ENCODE results near the gene TPSG1.
"Not testable (repeated sequence)": the region's sequence is repeated elsewhere in the genome, so short reads cannot be mapped to it uniquely, and the experiment has no call there.

Gene TPSG1

DNA sequence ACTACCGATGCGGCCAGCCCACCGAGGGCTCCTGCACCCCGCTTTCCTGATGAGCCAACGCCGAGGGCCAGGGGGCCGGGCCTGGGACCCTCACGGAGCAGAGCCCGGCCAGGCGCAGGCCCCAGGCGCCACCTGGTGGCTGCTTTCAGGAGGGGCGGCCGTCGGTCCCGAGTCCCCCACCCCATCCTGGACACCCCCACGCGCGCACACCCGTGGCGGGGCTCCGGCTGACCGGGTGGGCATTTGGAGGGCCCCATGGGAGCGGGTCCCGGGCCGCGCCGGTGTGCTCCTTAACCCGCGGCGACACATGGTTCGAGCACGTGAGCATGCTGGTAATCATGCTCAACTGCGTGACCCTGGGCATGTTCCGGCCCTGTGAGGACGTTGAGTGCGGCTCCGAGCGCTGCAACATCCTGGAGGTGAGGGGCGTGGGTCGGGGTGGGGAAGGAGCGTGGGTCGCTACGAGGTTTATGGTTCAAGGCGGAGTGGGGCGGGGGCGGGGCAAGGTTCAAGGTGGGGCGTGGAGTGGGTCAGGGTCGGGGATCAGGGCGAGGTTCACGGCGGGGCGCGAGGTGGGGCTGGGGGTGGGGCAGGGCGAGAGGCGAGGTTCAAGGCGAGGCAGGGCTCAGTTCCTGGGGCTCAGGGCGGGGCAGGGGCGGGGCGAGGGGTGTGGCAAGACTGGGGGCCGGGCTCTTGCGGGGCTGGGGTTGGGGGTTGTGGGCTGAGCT, 30.2 kb downstream of the TPSG1 start:
- no peak for DNase-seq (ENCODE audit: low read depth)

DNA sequence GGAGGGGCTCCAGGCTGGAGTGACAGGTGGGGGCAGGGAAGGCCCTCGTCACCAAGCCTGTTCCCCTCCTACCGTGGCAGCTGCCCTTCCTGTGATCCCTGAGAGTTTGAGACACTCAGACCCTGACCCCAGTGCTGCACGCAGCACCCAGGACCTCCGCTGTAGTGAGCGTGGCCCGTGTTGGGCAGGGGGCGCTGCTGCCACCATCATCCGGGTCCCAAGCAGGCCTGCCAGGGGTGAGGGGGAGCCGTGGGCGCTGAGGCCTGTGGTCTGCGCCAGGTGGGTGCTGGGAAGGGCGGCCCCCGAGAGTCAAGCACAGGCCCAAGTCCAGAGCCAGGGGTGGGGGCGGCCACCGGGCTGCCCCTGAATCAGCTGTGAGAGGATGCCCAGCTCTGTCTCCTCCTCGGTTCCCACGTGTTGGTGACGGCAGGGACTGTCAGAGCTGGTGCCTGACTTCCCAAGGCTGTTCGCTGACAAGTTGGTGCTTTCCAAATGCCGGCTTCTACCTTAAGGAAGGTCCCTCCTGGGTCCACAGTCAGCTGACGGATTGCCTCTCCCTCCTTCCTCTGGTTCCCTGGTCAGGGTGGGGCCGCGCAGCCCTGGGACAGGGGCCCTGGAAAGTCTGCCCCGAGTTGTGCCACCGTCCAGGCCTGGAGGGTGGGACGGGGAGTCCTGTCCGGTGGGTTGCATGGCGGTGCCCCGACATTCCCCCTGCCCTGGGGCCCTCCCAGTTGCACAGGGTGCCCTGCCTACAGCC, 31.1 kb downstream of the TPSG1 start:
- no peak for DNase-seq (ENCODE audit: low read depth)

DNA sequence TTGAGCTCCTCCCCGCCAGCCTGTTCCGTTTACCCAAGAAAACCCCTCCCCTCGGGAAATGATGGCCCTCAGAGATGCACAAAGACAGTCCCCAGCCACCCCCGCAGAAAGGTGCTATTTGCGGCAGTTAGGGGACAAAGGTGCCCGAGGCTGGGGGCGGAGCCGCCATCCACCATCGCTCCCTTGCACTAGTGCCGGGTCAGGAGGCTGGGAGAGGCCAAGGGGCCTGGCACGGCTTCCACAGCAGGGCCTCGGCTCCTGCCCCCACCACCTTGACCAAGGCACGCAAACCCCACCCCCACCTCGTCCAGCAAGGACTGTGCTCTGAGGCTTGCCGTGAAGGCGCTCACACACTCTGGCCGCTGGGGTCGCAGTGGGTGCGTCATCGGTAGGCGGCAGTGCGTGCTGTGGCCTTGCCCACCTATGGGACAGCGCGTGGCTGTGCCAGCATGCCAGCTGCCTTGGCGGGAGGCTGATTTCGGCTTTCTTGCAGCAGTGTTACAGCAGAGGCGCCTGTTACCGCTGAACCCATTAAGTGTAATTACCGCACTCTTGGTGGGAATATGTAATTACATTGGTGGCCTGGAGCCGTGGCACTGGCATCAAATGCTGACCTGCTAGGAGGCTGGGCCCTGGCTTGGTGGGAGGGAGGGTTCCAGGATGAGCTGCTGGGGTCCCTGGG, 31.8 kb downstream of the TPSG1 start:
- no peak for DNase-seq (ENCODE audit: low read depth)

DNA sequence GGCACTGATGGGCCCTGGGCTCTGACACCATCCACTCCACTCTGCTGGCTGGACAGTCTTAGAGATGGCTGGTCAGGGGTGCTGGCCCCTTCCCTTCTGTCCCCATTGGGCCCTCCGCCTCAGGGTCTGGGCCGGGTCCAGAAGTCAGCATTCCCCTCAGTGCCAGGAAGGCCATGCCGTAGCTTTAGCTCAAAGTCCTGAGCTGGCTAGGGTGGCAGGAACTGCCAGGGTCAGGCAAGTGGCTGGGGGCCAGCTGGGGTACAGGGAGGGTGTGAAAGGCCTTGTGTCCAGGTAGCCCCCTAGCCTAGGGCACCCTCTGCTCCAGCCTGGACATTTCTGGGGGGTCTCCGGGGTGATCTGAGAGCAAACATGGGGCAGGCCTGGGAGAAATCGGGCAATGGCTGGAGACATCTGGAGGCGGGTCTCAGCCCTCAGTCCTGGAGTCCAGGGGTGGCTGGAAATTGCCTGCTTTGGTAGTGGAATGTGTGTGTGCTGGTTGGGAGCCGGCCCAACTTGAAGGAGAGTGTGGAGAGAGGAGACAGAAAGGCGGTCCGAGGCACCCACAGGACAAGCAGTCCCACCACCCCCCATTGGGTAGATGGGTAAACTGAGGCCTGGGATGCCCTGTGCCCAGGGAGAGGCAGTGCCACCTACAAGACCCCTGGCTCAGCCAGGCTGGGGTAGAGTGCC, 32.5 kb downstream of the TPSG1 start:
- DNase-seq (ENCODE audit: low read depth) = no peak

DNA sequence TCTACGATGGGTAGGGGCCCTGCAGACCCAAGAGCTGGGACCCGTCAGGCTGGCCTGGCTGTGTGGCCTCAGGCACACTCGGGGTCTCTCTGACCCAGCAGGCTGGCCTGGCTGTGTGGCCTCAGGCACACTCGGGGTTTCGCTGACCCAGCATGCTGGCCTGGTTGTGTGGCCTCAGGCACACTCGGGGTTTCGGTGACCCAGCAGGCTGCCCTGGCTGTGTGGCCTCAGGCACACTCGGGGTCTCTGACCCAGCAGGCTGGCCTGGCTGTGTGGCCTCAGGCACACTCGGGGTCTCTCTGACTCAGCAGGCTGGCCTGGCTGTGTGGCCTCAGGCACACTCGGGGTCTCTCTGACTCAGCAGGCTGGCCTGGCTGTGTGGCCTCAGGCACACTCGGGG, 34.3 kb downstream of the TPSG1 start:
- DNase-seq (ENCODE audit: low read depth) = not testable (repeated sequence)

DNA sequence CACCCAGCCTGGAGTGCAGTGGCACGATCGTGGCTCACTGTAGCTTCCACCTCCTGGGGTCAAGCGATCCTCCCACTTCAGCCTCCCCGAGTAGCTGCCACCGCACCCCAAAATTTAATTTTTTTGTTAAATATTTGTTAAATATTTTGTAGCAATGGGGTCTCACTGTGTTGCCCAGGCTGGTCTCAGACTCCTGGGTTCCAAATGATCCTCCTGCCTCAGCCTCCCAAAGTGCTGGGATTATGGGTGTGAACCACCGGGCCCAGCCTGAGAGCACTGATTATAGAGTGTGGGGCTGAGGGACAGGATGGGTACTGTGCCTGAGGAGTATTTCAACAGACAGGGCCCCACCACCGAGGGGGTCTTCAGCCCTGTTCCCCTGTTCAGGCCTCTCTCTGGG, 35.6 kb downstream of the TPSG1 start:
- no peak for DNase-seq (ENCODE audit: low read depth)

DNA sequence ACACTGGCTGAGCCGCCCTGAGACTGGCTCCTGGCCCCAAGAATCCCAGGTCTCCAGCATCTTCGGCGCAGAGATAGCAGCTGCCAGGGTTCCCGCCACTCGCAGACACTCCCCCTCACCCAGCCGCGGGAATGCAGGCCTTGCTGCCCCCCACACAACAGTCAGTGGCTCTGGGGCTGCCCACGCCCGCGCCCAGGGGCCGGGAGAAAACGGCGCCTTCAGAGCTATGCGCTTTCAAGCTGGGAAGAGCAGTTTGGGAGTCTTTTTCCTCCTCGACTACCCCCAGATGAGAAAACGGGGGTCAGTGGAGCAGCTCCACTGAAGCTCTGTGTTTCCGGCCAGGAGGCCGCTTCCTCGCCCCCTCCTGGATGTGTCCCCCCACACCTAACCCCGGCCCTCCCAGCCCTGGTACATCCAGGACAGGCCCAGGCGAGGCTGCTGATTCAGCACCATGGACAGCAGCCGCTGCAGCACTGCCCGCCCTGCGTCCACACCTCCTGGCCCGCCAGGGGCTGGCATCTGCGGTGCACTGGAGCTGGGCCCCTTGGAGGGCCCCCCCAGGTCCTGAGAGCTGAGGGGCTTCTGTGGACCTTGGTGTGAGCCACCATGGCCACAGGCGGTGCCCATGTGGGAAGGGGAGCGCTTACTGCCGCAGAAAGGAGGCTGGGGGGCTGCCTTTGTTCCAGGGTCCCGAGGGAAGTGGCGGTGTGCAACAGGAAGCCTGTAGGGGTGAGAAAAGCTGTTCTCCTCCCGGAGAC, 36.5 kb downstream of the TPSG1 start:
- no peak for DNase-seq (ENCODE audit: low read depth)

DNA sequence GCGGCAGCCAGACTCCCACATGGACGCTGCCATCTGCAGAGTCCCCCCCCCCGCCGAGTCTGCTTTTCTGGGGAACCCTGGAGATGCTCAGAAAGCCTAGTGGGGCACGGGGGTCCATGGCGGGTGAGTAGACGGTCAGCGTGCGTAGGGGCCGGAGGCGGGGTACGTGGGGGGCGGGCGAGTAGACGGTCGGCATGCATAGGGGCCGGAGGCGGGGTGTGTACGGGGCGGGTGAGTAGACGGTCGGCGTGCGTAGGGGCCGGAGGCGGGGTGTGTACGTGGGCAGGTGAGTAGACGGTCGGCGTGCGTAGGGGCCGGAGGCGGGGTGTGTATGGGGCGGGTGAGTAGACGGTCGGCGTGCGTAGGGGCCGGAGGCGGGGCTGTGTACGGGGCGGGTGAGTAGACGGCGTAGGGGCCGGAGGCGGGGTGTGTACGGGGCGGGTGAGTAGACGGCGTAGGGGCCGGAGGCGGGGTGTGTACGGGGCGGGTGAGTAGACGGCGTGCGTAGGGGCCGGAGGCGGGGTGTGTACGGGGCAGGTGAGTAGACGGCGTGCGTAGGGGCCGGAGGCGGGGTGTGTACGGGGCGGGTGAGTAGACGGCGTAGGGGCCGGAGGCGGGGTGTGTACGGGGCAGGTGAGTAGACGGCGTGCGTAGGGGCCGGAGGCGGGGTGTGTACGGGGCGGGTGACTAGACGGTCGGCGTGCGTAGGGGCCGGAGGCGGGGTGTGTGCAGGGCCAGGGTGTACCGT, 39.4 kb downstream of the TPSG1 start:
- DNase-seq (ENCODE audit: low read depth) = not testable (repeated sequence)

DNA sequence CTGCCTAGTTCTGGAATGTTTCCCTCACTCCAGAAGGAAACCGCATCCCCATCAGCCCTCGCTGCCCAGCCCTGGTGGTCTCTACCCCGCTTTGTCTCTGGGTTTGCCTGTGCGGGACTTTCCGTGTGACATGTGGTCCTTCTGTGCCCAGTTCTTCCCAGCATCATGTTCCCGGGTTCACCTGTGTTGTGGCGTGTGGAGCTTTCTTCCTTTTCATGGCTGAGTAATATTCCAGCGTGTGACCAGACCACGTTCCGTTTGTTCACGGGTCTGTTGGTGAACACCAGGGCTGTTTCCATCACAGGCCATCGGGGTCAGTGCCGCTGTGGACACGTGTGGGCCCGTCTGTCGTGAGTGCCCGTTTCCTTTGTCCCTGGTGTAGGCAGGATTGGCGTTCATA, 40.1 kb downstream of the TPSG1 start:
- no peak for DNase-seq (ENCODE audit: low read depth)

DNA sequence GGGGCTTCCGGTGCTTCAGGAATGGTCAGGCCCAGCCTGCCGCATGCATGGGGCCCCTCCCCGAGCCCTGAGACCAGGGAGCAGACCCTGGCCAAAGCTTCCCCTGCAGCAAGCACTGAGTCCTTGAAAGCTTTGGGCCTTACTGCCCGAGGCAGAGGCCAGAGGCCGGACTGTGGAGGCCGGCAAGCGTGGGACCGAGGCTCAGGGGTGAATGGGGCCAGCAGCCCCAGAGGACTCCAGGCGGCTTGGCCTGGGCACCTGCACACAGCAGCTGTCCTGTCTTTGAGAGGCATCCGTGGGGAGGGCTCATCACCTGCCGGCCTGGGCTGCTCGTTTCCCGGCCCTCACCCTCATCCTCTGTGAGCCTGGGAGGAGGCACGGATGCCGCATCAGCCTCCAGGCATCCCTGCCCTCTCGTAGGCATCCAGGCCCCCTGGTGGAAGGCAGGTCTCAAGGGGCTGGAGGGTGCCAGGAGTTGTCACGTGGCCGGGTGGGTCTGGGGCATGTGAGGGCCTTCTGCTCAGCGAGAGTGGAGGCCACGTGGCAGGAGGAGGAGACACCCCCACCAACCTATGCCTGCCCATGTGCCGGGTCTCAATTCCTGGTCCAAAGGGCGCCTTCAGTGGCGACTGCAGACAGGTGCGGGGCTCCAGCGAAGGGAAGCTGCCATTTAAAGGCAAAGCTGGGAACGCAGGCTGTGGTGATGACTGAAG, 40.8 kb downstream of the TPSG1 start:
- DNase-seq (ENCODE audit: low read depth) = no peak

DNA sequence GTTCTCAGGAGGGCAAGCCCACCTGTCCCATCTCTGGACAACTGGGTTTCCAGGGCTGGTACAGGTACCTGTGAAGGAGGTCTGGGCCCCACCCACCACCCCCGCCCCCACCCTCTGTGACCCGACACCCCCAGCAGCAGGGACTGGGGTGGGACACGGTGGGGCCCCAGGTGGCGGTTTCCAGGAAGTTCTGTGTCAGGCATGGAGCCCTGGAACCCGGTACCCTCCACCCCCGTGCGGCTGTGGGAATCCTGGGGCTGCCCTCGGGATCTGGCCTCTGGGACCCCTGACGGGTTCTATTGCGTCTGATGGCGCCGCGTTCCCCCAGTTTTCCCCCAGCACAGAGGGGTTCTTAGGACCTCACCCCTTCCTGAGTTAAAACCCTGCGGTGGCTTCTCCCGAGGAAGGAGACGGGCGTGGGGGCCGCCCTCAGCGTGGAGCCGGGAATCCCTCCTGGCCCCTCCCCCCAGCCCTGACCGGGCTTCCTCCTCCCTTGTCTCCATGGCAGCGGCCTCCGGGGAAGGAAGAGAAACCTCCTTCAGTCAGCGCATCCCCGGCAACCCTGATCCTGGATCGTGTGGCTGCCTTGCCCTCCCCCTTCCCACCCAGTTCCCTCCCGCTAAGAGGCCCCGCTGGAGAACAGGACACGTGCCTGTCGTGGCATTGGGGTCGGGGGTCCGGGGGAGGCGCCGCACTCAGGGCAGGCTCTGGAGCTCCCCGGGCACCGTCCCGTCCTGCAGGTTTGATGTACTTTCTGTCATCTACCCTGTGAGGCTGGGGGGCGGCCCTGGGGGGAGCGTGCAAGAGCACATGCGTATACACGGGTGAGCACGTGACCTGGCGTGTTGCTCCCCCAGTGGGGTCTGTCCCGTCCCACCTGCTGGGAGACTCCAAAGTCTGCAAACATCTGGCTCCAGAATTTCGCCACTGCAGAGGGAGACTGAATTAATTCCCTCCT, 41.8 kb downstream of the TPSG1 start:
- DNase-seq (ENCODE audit: low read depth) = peak; percentile 9

DNA sequence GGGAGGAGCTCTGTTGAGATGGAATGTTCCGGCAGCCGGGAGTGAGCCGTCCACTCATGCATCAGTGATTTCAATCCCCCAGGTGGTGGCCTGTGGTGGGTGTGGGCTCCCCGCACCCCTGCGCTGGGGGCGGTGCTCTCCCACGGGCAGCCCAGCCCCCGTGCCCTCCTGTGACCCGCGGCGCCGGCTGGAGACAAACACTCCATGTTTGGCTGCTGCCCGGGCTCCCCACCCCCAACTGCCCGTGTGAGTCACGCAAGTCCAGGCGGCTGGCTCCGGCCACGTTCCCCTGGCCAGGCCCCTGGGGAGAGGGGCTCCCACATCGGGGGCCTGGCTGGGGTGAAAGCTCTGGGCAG, 42.8 kb downstream of the TPSG1 start:
- peak; percentile 27 for DNase-seq (ENCODE audit: low read depth)

DNA sequence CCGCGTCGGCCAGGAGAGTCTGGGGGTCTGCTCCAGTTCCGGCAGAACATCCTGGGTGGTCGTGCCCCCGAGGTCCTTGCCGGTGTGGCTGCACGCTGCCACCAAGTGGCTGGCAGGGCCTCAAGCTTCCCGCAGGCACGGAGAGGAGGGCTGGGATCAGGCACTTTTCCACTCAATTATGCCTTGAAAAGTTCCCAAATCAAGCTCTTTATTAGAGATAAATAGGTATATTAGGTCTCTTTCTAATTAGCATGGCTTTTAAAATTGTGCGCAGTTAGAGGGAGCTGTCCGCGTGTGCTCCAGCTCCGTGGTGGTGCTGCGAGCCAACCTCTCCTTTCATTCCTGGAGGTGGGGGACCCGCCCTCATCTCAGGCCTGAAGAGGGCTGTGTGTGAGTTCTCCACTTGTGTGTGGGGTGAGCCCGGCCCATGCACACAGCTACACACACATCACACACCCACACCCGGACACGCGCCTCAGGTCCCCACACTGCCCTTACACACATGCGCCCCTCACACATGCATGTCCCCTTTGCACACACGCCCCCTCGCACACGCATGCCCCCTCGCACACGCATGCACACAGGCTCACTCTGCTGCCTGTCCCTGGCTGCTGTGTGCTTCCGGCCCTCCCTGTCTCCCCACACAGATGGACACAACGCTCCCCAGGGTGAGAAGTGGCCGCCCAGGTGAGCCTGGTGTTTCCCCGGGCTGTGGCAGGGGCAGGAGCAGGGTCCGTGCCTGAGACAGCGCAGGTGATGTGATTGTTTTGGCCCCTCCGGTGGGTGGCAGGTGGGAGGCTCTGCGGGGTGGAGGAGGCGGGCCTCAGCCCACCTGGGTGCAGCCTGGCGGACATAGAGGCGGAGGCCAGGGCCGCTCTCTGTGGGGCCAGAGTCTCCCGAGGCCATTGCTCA, 43.4 kb downstream of the TPSG1 start:
- DNase-seq (ENCODE audit: low read depth) = no peak

DNA sequence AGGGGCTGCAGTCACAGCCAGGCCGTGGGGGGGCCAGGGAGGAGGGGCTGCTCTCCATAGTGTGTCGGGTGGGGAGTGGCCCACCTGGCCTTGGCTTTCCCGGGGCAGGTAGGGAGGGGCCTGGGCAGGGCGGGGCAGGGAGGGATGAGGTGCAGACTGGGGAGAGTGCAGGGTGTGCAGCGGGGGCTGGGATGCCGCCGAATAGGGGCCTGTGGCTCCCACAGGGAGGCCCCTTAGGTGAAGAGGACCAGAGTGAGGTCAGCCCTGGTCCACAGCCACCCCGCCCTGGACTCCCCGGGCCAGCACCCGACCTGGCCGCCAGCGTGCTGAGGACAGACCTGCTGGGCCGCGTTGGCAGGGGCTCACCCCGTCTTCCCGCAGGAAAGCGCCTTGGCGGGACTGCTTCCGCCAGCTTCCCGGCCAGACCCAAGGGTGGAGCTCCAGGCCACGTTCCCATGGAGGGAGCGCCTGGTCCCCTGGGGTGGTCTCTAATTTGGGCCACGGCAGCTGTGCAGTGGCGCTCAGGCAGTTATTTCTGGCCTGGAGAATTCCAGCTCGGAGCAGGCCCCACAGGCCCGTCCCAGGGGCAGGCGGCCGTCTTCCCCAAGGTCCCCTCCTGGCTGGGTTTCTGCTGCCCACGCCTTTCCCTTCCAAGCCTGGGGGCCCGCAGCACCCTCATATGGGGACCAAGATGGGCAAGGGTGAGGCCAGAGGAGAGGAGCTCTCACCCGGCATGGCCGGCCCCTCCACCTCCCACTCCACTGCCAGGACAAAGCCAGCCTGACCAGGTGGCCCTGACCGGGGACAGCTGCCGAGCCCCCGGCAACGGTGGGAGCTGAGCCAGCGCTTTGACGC, 44.3 kb downstream of the TPSG1 start:
- DNase-seq (ENCODE audit: low read depth) = no peak

DNA sequence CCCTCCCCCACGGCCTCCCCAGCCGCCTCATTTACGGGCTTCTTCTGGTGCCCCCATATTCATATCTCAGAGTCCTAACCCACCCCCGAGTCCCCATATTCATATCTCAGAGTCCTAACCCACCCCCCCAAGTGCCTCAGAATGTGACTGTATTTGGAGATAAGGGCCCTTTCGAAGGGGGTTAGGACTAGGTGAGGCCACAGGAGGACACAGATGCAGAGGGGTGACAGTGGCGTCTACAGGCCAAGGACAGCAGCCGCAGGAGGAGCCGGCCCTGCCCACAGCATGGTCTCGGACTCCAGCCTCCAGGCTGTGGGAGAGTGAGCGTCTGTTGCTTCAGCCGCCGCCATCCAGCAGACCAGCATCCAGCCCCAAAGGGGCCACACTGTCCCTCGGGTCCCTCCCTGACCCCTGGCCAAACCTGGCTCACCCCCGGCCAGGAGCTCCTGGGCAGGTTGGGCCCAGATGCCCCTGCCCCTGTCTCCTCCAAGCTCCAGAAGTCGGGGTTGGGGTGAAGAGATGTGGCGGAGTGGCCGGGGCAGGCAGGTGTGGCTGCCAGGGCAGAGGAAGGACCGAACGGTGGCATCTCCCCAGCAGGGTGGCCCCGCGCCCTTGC, 46.7 kb downstream of the TPSG1 start:
- no peak for DNase-seq (ENCODE audit: low read depth)

DNA sequence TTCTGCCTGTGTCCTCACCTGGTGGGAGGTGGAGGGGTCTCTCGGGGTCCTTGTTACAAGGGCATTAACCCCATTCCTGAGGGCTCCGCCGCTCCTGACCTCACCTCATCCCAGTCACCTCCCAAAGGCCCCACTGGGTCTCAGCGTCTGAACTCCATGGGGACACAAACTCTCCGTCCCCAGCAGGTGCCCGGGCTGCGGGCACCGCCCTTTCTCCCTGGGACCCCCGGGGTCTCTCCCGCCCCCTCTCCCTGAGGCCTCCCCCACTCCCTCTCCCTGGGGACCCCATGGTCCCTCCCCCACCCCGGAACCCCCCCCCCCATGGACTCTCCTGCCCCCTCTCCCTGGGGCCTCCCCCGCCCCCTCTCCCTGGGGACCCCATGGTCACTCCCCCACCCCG, 47.3 kb downstream of the TPSG1 start:
- no peak for DNase-seq (ENCODE audit: low read depth)

DNA sequence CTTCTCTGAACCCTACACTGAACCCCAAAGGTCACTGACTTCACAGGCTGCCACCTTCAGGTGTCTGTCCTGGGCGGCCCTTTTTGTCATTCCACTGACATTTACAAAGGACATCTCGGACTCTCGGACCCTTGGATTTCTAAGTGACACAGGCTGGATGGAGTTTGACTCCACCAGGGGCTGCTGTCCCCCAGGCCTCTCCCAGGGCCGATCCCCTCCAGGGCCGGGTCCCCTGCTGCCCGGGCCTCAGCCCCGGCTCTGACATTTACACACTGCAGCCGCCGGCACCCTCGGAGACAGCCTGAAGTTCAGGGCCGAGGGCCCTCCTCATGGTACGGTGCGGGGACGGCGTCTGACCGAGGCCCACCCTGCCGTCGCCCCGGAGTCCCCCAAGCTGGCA, 48.0 kb downstream of the TPSG1 start:
- no peak for DNase-seq (ENCODE audit: low read depth)
